Measurements from ENCODE around the gene DDX39A.

GRCh38 chr19:14401468-14402195 is 17.5 kb downstream of the DDX39A start:
- TF ChIP-seq, protein P1, sequence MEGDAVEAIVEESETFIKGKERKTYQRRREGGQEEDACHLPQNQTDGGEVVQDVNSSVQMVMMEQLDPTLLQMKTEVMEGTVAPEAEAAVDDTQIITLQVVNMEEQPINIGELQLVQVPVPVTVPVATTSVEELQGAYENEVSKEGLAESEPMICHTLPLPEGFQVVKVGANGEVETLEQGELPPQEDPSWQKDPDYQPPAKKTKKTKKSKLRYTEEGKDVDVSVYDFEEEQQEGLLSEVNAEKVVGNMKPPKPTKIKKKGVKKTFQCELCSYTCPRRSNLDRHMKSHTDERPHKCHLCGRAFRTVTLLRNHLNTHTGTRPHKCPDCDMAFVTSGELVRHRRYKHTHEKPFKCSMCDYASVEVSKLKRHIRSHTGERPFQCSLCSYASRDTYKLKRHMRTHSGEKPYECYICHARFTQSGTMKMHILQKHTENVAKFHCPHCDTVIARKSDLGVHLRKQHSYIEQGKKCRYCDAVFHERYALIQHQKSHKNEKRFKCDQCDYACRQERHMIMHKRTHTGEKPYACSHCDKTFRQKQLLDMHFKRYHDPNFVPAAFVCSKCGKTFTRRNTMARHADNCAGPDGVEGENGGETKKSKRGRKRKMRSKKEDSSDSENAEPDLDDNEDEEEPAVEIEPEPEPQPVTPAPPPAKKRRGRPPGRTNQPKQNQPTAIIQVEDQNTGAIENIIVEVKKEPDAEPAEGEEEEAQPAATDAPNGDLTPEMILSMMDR (IDR thresholded peaks at IDR 0.05), result no peak
- TF ChIP-seq EZH2 (IDR thresholded peaks at IDR 0.05; ENCODE audit: borderline replicate concordance, insufficient read depth, low read depth, low read length, poor library complexity, severe bottlenecking), result no peak
